ENCODE results near the gene YES1. TPM values are rescaled to one million over a fixed set of nuclear protein-coding genes. Genes with fewer than 3 reads are reported as not detected.
"Not testable (repeated sequence)": the region's sequence is repeated elsewhere in the genome, so short reads cannot be mapped to it uniquely, and the experiment has no call there.

The YES1 gene
- total RNA-seq, 1 donor from 2014 or later, result 18.4 TPM

GRCh38 chr18:814300-815084 is 2.5 kb upstream of the YES1 start:
- Mint-ChIP-seq H3K4me3 (ENCODE audit: low read depth) (no peak overlapping the region), H3K9me3 (no peaks in the 10 kb centered on the region), H3K27ac (no peak overlapping the region), H3K36me3 (ENCODE audit: low read depth) (peaks cover 14% of the 10 kb centered on the region), H3K27me3 (ENCODE audit: low read depth) (no peaks in the 10 kb centered on the region), H3K4me1 (ENCODE audit: low read depth) (peaks cover 52% of the 10 kb centered on the region)
- DNase-seq (ENCODE audit: low spot score), result no peak
- intact Hi-C loops (cut with micrococcal nuclease), result loop anchor here (10.0 kb wide), 1 partner anchor 1840 kb away; the partner anchor contains the start of gene SMCHD1

- peak; percentile 58 for DNase-seq (ENCODE audit: low spot score)
- no peaks in the 10 kb centered on the region for H3K9me3 Mint-ChIP-seq
- H3K36me3 Mint-ChIP-seq (ENCODE audit: low read depth), result peaks cover 20% of the 10 kb centered on the region
- intact Hi-C loops (cut with micrococcal nuclease), result loop anchor here (1.0 to 10.0 kb wide), 6 partner anchors 17 to 1841 kb away; partner anchors contain the start of genes CLUL1, ENOSF1, SMCHD1 and USP14
- peak overlapping the region; percentile 98 for H3K27ac Mint-ChIP-seq
- H3K27me3 Mint-ChIP-seq (ENCODE audit: low read depth), result no peaks in the 10 kb centered on the region
- peaks cover 61% of the 10 kb centered on the region for H3K4me1 Mint-ChIP-seq (ENCODE audit: low read depth)
- peak overlapping the region; percentile 89 for H3K4me3 Mint-ChIP-seq (ENCODE audit: low read depth)
Measured at GRCh38 chr18:813172-814071, 1.4 kb upstream of the YES1 start.

GRCh38 chr18:812376-813171 is 532 bp upstream of the YES1 start:
- H3K9me3 Mint-ChIP-seq, result no peaks in the 10 kb centered on the region
- peak; percentile 78 for DNase-seq (ENCODE audit: low spot score)

GRCh38 chr18:811182-811891 is 705 bp downstream of the YES1 start:
- DNase-seq (ENCODE audit: low spot score), result no peak
- peak overlapping the region; percentile 98 for H3K27ac Mint-ChIP-seq
- H3K27me3 Mint-ChIP-seq (ENCODE audit: low read depth), result no peaks in the 10 kb centered on the region
- H3K4me1 Mint-ChIP-seq (ENCODE audit: low read depth), result peaks cover 71% of the 10 kb centered on the region
- intact Hi-C loops (cut with micrococcal nuclease), result loop anchor here (10.0 kb wide), 1 partner anchor 1843 kb away; the partner anchor contains the start of gene SMCHD1
- H3K9me3 Mint-ChIP-seq, result no peaks in the 10 kb centered on the region
- peaks cover 23% of the 10 kb centered on the region for H3K36me3 Mint-ChIP-seq (ENCODE audit: low read depth)
- H3K4me3 Mint-ChIP-seq (ENCODE audit: low read depth), result peak overlapping the region; percentile 93

More at GRCh38 chr18:812376-813171, 532 bp upstream of the YES1 start:
- peak overlapping the region; percentile 89 for H3K4me3 Mint-ChIP-seq (ENCODE audit: low read depth)
- no peaks in the 10 kb centered on the region for H3K27me3 Mint-ChIP-seq (ENCODE audit: low read depth)
- intact Hi-C loops (cut with micrococcal nuclease), result loop anchor here (1.0 to 10.0 kb wide), 6 partner anchors 18 to 1842 kb away; partner anchors contain the start of genes CLUL1, ENOSF1, SMCHD1 and USP14
- peaks cover 23% of the 10 kb centered on the region for H3K36me3 Mint-ChIP-seq (ENCODE audit: low read depth)
- H3K27ac Mint-ChIP-seq, result peak overlapping the region; percentile 98
- peaks cover 69% of the 10 kb centered on the region for H3K4me1 Mint-ChIP-seq (ENCODE audit: low read depth)

- peaks cover 19% of the 10 kb centered on the region for H3K36me3 Mint-ChIP-seq (ENCODE audit: low read depth)
- peak overlapping the region; percentile 67 for H3K27ac Mint-ChIP-seq
- H3K4me3 Mint-ChIP-seq (ENCODE audit: low read depth), result peak overlapping the region; percentile 93
- H3K4me1 Mint-ChIP-seq (ENCODE audit: low read depth), result peaks cover 72% of the 10 kb centered on the region
- no peaks in the 10 kb centered on the region for H3K9me3 Mint-ChIP-seq
- intact Hi-C loops (cut with micrococcal nuclease), result loop anchor here (10.0 kb wide), 1 partner anchor 1845 kb away; the partner anchor contains the start of gene SMCHD1
- no peaks in the 10 kb centered on the region for H3K27me3 Mint-ChIP-seq (ENCODE audit: low read depth)
- no peak for DNase-seq (ENCODE audit: low spot score)
Measured at GRCh38 chr18:809985-810642, 1.9 kb downstream of the YES1 start.

- H3K27ac Mint-ChIP-seq; DNase-seq (ENCODE audit: low spot score); intact Hi-C loops (cut with micrococcal nuclease); H3K27me3 Mint-ChIP-seq (ENCODE audit: low read depth); H3K9me3 Mint-ChIP-seq: not testable (repeated sequence)
- peaks cover 67% of the 10 kb centered on the region for H3K4me1 Mint-ChIP-seq (ENCODE audit: low read depth)
- peaks cover 19% of the 10 kb centered on the region for H3K36me3 Mint-ChIP-seq (ENCODE audit: low read depth)
- H3K4me3 Mint-ChIP-seq (ENCODE audit: low read depth), result peak overlapping the region; percentile 93
Measured at GRCh38 chr18:809228-809627, 2.8 kb downstream of the YES1 start.

- DNase-seq (ENCODE audit: low spot score), result no peak
- H3K36me3 Mint-ChIP-seq (ENCODE audit: low read depth), result peaks cover 19% of the 10 kb centered on the region
- peak overlapping the region; percentile 42 for H3K27ac Mint-ChIP-seq
- H3K9me3 Mint-ChIP-seq, result no peaks in the 10 kb centered on the region
- intact Hi-C loops (cut with micrococcal nuclease), result loop anchor here (1.0 kb wide), 1 partner anchor 10 kb away; no protein-coding TSS in a partner anchor
- peaks cover 62% of the 10 kb centered on the region for H3K4me1 Mint-ChIP-seq (ENCODE audit: low read depth)
- H3K27me3 Mint-ChIP-seq (ENCODE audit: low read depth), result no peaks in the 10 kb centered on the region
- H3K4me3 Mint-ChIP-seq (ENCODE audit: low read depth), result peak overlapping the region; percentile 41
Measured at GRCh38 chr18:808502-808901, 3.5 kb downstream of the YES1 start.

GRCh38 chr18:808086-808485 is 4.0 kb downstream of the YES1 start:
- H3K27ac Mint-ChIP-seq, result peak overlapping the region; percentile 42
- DNase-seq (ENCODE audit: low spot score), result no peak
- no peaks in the 10 kb centered on the region for H3K27me3 Mint-ChIP-seq (ENCODE audit: low read depth)
- no peaks in the 10 kb centered on the region for H3K9me3 Mint-ChIP-seq
- H3K4me1 Mint-ChIP-seq (ENCODE audit: low read depth), result peaks cover 58% of the 10 kb centered on the region
- H3K36me3 Mint-ChIP-seq (ENCODE audit: low read depth), result peaks cover 19% of the 10 kb centered on the region
- intact Hi-C loops (cut with micrococcal nuclease), result loop anchor here (1.0 kb wide), 1 partner anchor 10 kb away; no protein-coding TSS in a partner anchor
- no peak overlapping the region for H3K4me3 Mint-ChIP-seq (ENCODE audit: low read depth)

GRCh38 chr18:805755-806110 is 6.3 kb downstream of the YES1 start:
- intact Hi-C loops (cut with micrococcal nuclease), result no loop called here
- peak overlapping the region; percentile 45 for H3K4me3 Mint-ChIP-seq (ENCODE audit: low read depth)
- DNase-seq (ENCODE audit: low spot score), result no peak
- peak overlapping the region; percentile 42 for H3K27ac Mint-ChIP-seq
- peaks cover 20% of the 10 kb centered on the region for H3K36me3 Mint-ChIP-seq (ENCODE audit: low read depth)
- H3K4me1 Mint-ChIP-seq (ENCODE audit: low read depth), result peaks cover 60% of the 10 kb centered on the region
- no peaks in the 10 kb centered on the region for H3K27me3 Mint-ChIP-seq (ENCODE audit: low read depth)
- no peaks in the 10 kb centered on the region for H3K9me3 Mint-ChIP-seq

GRCh38 chr18:805008-805754 is 6.9 kb downstream of the YES1 start:
- Mint-ChIP-seq H3K27ac (peak overlapping the region; percentile 42), H3K9me3 (no peaks in the 10 kb centered on the region), H3K36me3 (ENCODE audit: low read depth) (peaks cover 26% of the 10 kb centered on the region), H3K4me1 (ENCODE audit: low read depth) (peaks cover 61% of the 10 kb centered on the region), H3K27me3 (ENCODE audit: low read depth) (no peaks in the 10 kb centered on the region), H3K4me3 (ENCODE audit: low read depth) (peak overlapping the region; percentile 45)
- DNase-seq (ENCODE audit: low spot score), result no peak
- intact Hi-C loops (cut with micrococcal nuclease), result no loop called here

GRCh38 chr18:801137-801536 is 10.9 kb downstream of the YES1 start:
- peaks cover 14% of the 10 kb centered on the region for H3K36me3 Mint-ChIP-seq (ENCODE audit: low read depth)
- H3K27ac Mint-ChIP-seq, result no peak overlapping the region
- H3K4me3 Mint-ChIP-seq (ENCODE audit: low read depth), result no peak overlapping the region
- intact Hi-C loops (cut with micrococcal nuclease), result no loop called here
- no peaks in the 10 kb centered on the region for H3K9me3 Mint-ChIP-seq
- DNase-seq (ENCODE audit: low spot score), result no peak
- peaks cover 49% of the 10 kb centered on the region for H3K4me1 Mint-ChIP-seq (ENCODE audit: low read depth)
- H3K27me3 Mint-ChIP-seq (ENCODE audit: low read depth), result no peaks in the 10 kb centered on the region
